SK-N-SH treated with all-trans-retinoic acid at 6 μM for 48 hours (cell line): Measurements from ENCODE around the gene RIMKLA.

Experiments used
- ARNTL ChIP-seq: fragments of 450-650 bp; formaldehyde crosslinking; IDR thresholded peaks from 2 replicates; pipeline ENCODE4 v1.5.0; 2020; ENCODE audit warnings: low read depth, mild to moderate bottlenecking, moderate library complexity, borderline replicate concordance
- BACH2 ChIP-seq: fragments of 250-450 bp; sonication (Bioruptor Pico); IDR thresholded peaks from 2 replicates; pipeline ENCODE4 v1.9.0; 2021; ENCODE audit warnings: mild to moderate bottlenecking, borderline replicate concordance
- CREB5 ChIP-seq: fragments of 250-450 bp; sonication (Bioruptor Pico); IDR thresholded peaks from 2 replicates; pipeline ENCODE4 v1.5.1; 2020; ENCODE audit warnings: low read depth, mild to moderate bottlenecking, moderate library complexity
- ESRRG ChIP-seq: fragments of 250-450 bp; sonication (Bioruptor Pico); IDR thresholded peaks from 2 replicates; pipeline ENCODE4 v1.6.1; 2021; ENCODE audit warnings: mild to moderate bottlenecking
- OSR1 ChIP-seq: fragments of 250-450 bp; sonication (Bioruptor Pico); IDR thresholded peaks from 2 replicates; pipeline ENCODE4 v1.8.0; 2022; ENCODE audit warnings: moderate library complexity, mild to moderate bottlenecking, inconsistent platforms
- PATZ1 ChIP-seq: fragments of 250-450 bp; sonication (Bioruptor Pico); IDR thresholded peaks from 2 replicates; pipeline ENCODE4 v1.8.0; 2020; ENCODE audit warnings: mild to moderate bottlenecking, moderate library complexity, borderline replicate concordance
- SNAI2 ChIP-seq: fragments of 250-450 bp; sonication (Bioruptor Pico); IDR thresholded peaks from 2 replicates; pipeline ENCODE4 v1.5.0; 2020; ENCODE audit warnings: mild to moderate bottlenecking, moderate library complexity
- ZC3H10 ChIP-seq: fragments of 250-450 bp; sonication (Bioruptor Pico); IDR thresholded peaks from 2 replicates; pipeline ENCODE4 v1.5.1; 2021; ENCODE audit warnings: mild to moderate bottlenecking, moderate library complexity
- ZNF70 ChIP-seq: fragments of 450-650 bp; formaldehyde crosslinking; IDR thresholded peaks from 2 replicates; pipeline ENCODE4 v1.5.0; 2020; ENCODE audit warnings: mild to moderate bottlenecking, moderate library complexity
- ZNF8 ChIP-seq: fragments of 450-650 bp; formaldehyde crosslinking; IDR thresholded peaks from 2 replicates; pipeline ENCODE4 v1.5.0; 2020; ENCODE audit warnings: mild to moderate bottlenecking, moderate library complexity

- TF ChIP-seq OSR1 (CRISPR knock-in tag) (no peak), ESRRG (no peak), CREB5 (CRISPR knock-in tag) (no peak), ZC3H10 (CRISPR knock-in tag) (no peak), ZNF8 (CRISPR knock-in tag) (no peak), PATZ1 (CRISPR knock-in tag) (no peak), BACH2 (CRISPR knock-in tag) (no peak), ARNTL (no peak), SNAI2 (CRISPR knock-in tag) (no peak), ZNF70 (CRISPR knock-in tag) (no peak)
These were observed at the start of gene RIMKLA for GRCh38 chr1:42380586-42381279.
